Stimulated activated CD4-positive, alpha-beta T cell treated with anti-CD3 and anti-CD28 coated beads, Interleukin-4, amount 100 ng/mL, for 48 hours (primary cell): ENCODE data around the gene ARID3B.
"Not testable (repeated sequence)": the region's sequence is repeated elsewhere in the genome, so short reads cannot be mapped to it uniquely, and the experiment has no call there.

ENCODE experiments used
- DNase-seq, 2 donors: peaks; one replicate each; pipeline ENCODE4 v3.0.0-alpha.2; 2020; ENCODE audit warnings: low read depth in 2 of 2

Gene ARID3B

GRCh38 chr15:74568594-74568993, 27.6 kb downstream of the ARID3B start:
- no peak for DNase-seq

GRCh38 chr15:74569731-74570070, 28.7 kb downstream of the ARID3B start:
- DNase-seq, result no peak

- DNase-seq, result no peak
Observed at GRCh38 chr15:74571191-74571590, 30.2 kb downstream of the ARID3B start.

- no peak for DNase-seq
Observed at GRCh38 chr15:74573987-74574386, 33.0 kb downstream of the ARID3B start.

GRCh38 chr15:74578496-74578994, 37.5 kb downstream of the ARID3B start:
- DNase-seq, result no peak

- no peak for DNase-seq
Observed at GRCh38 chr15:74579001-74579400, 38.0 kb downstream of the ARID3B start.

GRCh38 chr15:74580538-74581350, 39.7 kb downstream of the ARID3B start:
- no peak for DNase-seq

GRCh38 chr15:74584204-74584603, 43.2 kb downstream of the ARID3B start:
- no peak for DNase-seq

- no peak for DNase-seq
Observed at GRCh38 chr15:74584779-74585178, 43.8 kb downstream of the ARID3B start.

GRCh38 chr15:74585191-74585590, 44.2 kb downstream of the ARID3B start:
- no peak for DNase-seq

GRCh38 chr15:74585857-74586256, 44.8 kb downstream of the ARID3B start:
- no peak for DNase-seq

GRCh38 chr15:74589826-74590225, 48.8 kb downstream of the ARID3B start:
- no peak for DNase-seq

- no peak for DNase-seq
Observed at GRCh38 chr15:74592222-74592621, 51.2 kb downstream of the ARID3B start.

GRCh38 chr15:74593122-74593521, 52.1 kb downstream of the ARID3B start:
- DNase-seq, result no peak

- no peak for DNase-seq
Observed at GRCh38 chr15:74594455-74594854, 53.4 kb downstream of the ARID3B start.

- no peak for DNase-seq
Observed at GRCh38 chr15:74595271-74595670, 54.3 kb downstream of the ARID3B start.

GRCh38 chr15:74596736-74597135, 55.7 kb downstream of the ARID3B start:
- not testable (repeated sequence) for DNase-seq

GRCh38 chr15:74597146-74597705, 56.2 kb downstream of the ARID3B start:
- DNase-seq, result not testable (repeated sequence)

GRCh38 chr15:74598126-74598842, 57.3 kb downstream of the ARID3B start:
- DNase-seq, result peak; percentile 87 to 90

GRCh38 chr15:74599156-74599555, 58.1 kb downstream of the ARID3B start:
- DNase-seq, result no peak

- DNase-seq, result no peak
Observed at GRCh38 chr15:74603026-74603788, 62.2 kb downstream of the ARID3B start.
